IMR-90 (cell line): ENCODE measurements around the gene CREB3L1. TPM values are rescaled to one million over a fixed set of nuclear protein-coding genes. Genes with fewer than 3 reads are reported as not detected.

ENCODE experiments used
- ATAC-seq: fragments of 200-7000 bp; cut with Tn5 transposase; 2 replicates; pipeline ENCODE4 v1.9.1; 2020; ENCODE audit warnings: low read depth, mild to moderate bottlenecking, moderate library complexity
- BruUV-seq: library from RNA; stranded (reverse); fragments of 400-500 nt; replicated peaks from 2 replicates; lab custom pipeline; 2021; lab: Mats Ljungman, UMichigan
- CTCF ChIA-PET: fragments of 300-600 bp; formaldehyde crosslinking; extraction: SDS; loops from one replicate; lab custom pipeline; 2021; ENCODE audit warnings: antibody characterized with exemption; lab: Yijun Ruan, JAX
- POLR2A ChIA-PET: fragments of 300-600 bp; sonication (Branson Sonifier 250); formaldehyde crosslinking; loops from one replicate; lab custom pipeline; 2022; ENCODE audit warnings: antibody characterized with exemption; ENCODE audit not compliant: unreplicated experiment; lab: Charles Lee
- DNase-seq: peaks from one replicate; pipeline ENCODE4 v3.0.0; 2013
- H2AFZ ChIP-seq: replicated peaks from 2 replicates; pipeline ENCODE3; 2013; ENCODE audit warnings: low read length, mild to moderate bottlenecking; ENCODE audit not compliant: poor library complexity
- H2AK5ac ChIP-seq: 2 replicates; pipeline ENCODE4 v1.6.1; 2013; ENCODE audit warnings: low read depth, low read length, inconsistent platforms
- H2AK9ac ChIP-seq: replicated peaks from 2 replicates; pipeline ENCODE3; 2013; ENCODE audit warnings: mild to moderate bottlenecking, low read depth, low read length, moderate library complexity; ENCODE audit not compliant: poor library complexity
- H2BK120ac ChIP-seq: 2 replicates; pipeline ENCODE4 v1.6.1; 2013; ENCODE audit warnings: low read depth, low read length, inconsistent platforms
- H2BK15ac ChIP-seq: 3 replicates; pipeline ENCODE4 v1.6.1; 2013; ENCODE audit warnings: low read depth, low read length, inconsistent platforms
- H2BK20ac ChIP-seq: 2 replicates; pipeline ENCODE4 v1.6.1; 2013; ENCODE audit warnings: low read depth, mild to moderate bottlenecking, inconsistent platforms, low read length, moderate library complexity
- H2BK5ac ChIP-seq: 2 replicates; pipeline ENCODE4 v1.6.1; 2013; ENCODE audit warnings: mild to moderate bottlenecking, low read depth, low read length, inconsistent platforms; ENCODE audit not compliant: poor library complexity, severe bottlenecking
- H3K14ac ChIP-seq: replicated peaks from 2 replicates; pipeline ENCODE4 v1.6.1; 2013; ENCODE audit warnings: low read depth, low read length, inconsistent platforms
- H3K18ac ChIP-seq: 2 replicates; pipeline ENCODE4 v1.6.1; 2013; ENCODE audit warnings: low read depth, low read length, control low read depth
- H3K23ac ChIP-seq: 2 replicates; pipeline ENCODE4 v1.6.1; 2013; ENCODE audit warnings: low read depth, low read length, inconsistent platforms
- H3K27ac ChIP-seq: 2 replicates; pipeline ENCODE4 v1.5.1; 2013; ENCODE audit warnings: mild to moderate bottlenecking, control low read depth, low read length; ENCODE audit not compliant: insufficient read depth
- H3K27me3 ChIP-seq: 2 replicates; pipeline ENCODE4 v1.6.1; 2013; ENCODE audit warnings: low read length; ENCODE audit not compliant: control insufficient read depth, insufficient read depth
- H3K36me3 ChIP-seq: 2 replicates; pipeline ENCODE4 v1.6.1; 2013; ENCODE audit warnings: low read length, mixed read lengths; ENCODE audit not compliant: control insufficient read depth, insufficient read depth
- H3K4ac ChIP-seq: 2 replicates; pipeline ENCODE4 v1.6.1; 2013; ENCODE audit warnings: low read depth, low read length, inconsistent platforms
- H3K4me1 ChIP-seq: 2 replicates; pipeline ENCODE4 v1.6.1; 2013; ENCODE audit warnings: low read length, mixed read lengths; ENCODE audit not compliant: control insufficient read depth, insufficient read depth
- H3K4me2 ChIP-seq: 2 replicates; pipeline ENCODE4 v1.6.1; 2013; ENCODE audit warnings: low read depth, mild to moderate bottlenecking, control low read depth, low read length, moderate library complexity
- H3K4me3 ChIP-seq: 2 replicates; pipeline ENCODE4 v1.5.1; 2013; ENCODE audit warnings: low read depth, mild to moderate bottlenecking, control low read depth, low read length, moderate library complexity; ENCODE audit not compliant: insufficient read depth
- H3K56ac ChIP-seq: 2 replicates; pipeline ENCODE4 v1.6.1; 2013; ENCODE audit warnings: low read length, inconsistent platforms; ENCODE audit not compliant: insufficient read depth; ENCODE audit errors: extremely low read depth
- H3K79me1 ChIP-seq, 2 experiments: 2 replicates each; pipeline ENCODE4 v1.6.1; 2013; ENCODE audit warnings: low read length in 2 of 2, inconsistent platforms in 1 of 2, low read depth in 1 of 2
- H3K9ac ChIP-seq: 2 replicates; pipeline ENCODE4 v1.6.1; 2013; ENCODE audit warnings: low read depth, low read length, control low read depth
- H3K9me1 ChIP-seq: 2 replicates; pipeline ENCODE4 v1.6.1; 2013; ENCODE audit warnings: low read length, inconsistent platforms; ENCODE audit not compliant: insufficient read depth
- H3K9me3 ChIP-seq: 2 replicates; pipeline ENCODE4 v1.6.1; 2013; ENCODE audit warnings: low read length; ENCODE audit not compliant: control insufficient read depth, insufficient read depth
- H4K20me1 ChIP-seq: 2 replicates; pipeline ENCODE4 v1.6.1; 2013; ENCODE audit warnings: low read length, inconsistent platforms; ENCODE audit not compliant: insufficient read depth
- H4K5ac ChIP-seq: 2 replicates; pipeline ENCODE4 v1.6.1; 2013; ENCODE audit warnings: mild to moderate bottlenecking, low read depth, low read length, control low read depth
- H4K8ac ChIP-seq, 2 experiments: 2 replicates each; pipeline ENCODE4 v1.6.1; 2013; ENCODE audit warnings: low read depth in 2 of 2, low read length in 2 of 2, control low read depth in 1 of 2, inconsistent platforms in 1 of 2
- H4K91ac ChIP-seq: 2 replicates; pipeline ENCODE4 v1.6.1; 2013; ENCODE audit warnings: low read depth, low read length, inconsistent platforms; ENCODE audit not compliant: insufficient read depth
- CHD1 ChIP-seq: IDR thresholded peaks from 2 replicates; pipeline ENCODE4 v1.6.1; 2012; ENCODE audit warnings: low read depth, low read length, improper control_type of control experiment
- MAFK ChIP-seq: IDR thresholded peaks from 2 replicates; pipeline ENCODE4 v1.6.1; 2012; ENCODE audit warnings: low read depth, low read length, improper control_type of control experiment
- MAZ ChIP-seq: IDR thresholded peaks from 2 replicates; pipeline ENCODE4 v1.6.1; 2012; ENCODE audit warnings: low read depth, mild to moderate bottlenecking, low read length, improper control_type of control experiment, moderate library complexity, borderline replicate concordance
- POLR2A ChIP-seq: IDR thresholded peaks from 2 replicates; pipeline ENCODE4 v1.6.1; 2012; ENCODE audit warnings: mild to moderate bottlenecking, low read depth, low read length
- RFX5 ChIP-seq: IDR thresholded peaks from 2 replicates; pipeline ENCODE4 v1.8.0; 2012; ENCODE audit warnings: low read depth, mild to moderate bottlenecking, low read length, moderate library complexity
- SMC3 ChIP-seq: fragments of 150-350 bp; IDR thresholded peaks from 2 replicates; pipeline ENCODE4 v1.6.1; 2016; ENCODE audit warnings: low read depth, mild to moderate bottlenecking, antibody characterized with exemption, low read length, moderate library complexity
- whole genome bisulfite sequencing, 2 experiments: methylation state at CpG; one replicate each; pipeline versions ENCODE4 v1.1.5 to v1.1.7; 2013; ENCODE audit warnings: missing lambda C conversion rate in 2 of 2; ENCODE audit not compliant: insufficient read length in 1 of 2; ENCODE audit errors: extremely low coverage in 2 of 2; 5-methylcytosine and 5-hydroxymethylcytosine counted together
- dilution Hi-C: fragments of 300-500 bp; cut with HindIII; formaldehyde crosslinking; loops from one replicate; pipeline ENCODE4 v1.14.3; 2018; ENCODE audit warnings: low sequenced_read_pairs; ENCODE audit not compliant: unreplicated experiment
- in situ Hi-C: fragments of 300-500 bp; cut with MboI; formaldehyde crosslinking; loops from 3 replicates; pipeline ENCODE4 v1.14.3; 2019; ENCODE audit warnings: low sequenced_read_pairs, inconsistent platforms, mixed read lengths
- intact Hi-C: fragments of 100-400 bp; cut with micrococcal nuclease; formaldehyde crosslinking; loops from 2 replicates; pipeline ENCODE4 v1.10.0; 2022
- polyA plus RNA-seq, 3 experiments: library from polyadenylated mRNA; depleted of rRNA; stranded (reverse); fragments of >200 nt; gene quantifications; 2 replicates each; pipeline ENCODE4 v1.2.3, GENCODE V29; 2012; ENCODE audit warnings: low replicate concordance in 1 of 3
- total RNA-seq: library from RNA; depleted of rRNA; stranded (reverse); fragments of >200 nt; gene quantifications from 2 replicates; pipeline ENCODE4 v1.2.3, GENCODE V29; 2012
- TF ChIP-seq, protein P1 (sequence below): conservative IDR thresholded peaks from 2 replicates; pipeline ENCODE4 v1.5.1; 2012; ENCODE audit warnings: mild to moderate bottlenecking, low read depth, low read length, improper control_type of control experiment

Gene CREB3L1
- total and polyA plus RNA-seq, 2 of the 4 experiments (the other 2 are of a cell fraction) = 8.1 to 82.3 TPM

DNA sequence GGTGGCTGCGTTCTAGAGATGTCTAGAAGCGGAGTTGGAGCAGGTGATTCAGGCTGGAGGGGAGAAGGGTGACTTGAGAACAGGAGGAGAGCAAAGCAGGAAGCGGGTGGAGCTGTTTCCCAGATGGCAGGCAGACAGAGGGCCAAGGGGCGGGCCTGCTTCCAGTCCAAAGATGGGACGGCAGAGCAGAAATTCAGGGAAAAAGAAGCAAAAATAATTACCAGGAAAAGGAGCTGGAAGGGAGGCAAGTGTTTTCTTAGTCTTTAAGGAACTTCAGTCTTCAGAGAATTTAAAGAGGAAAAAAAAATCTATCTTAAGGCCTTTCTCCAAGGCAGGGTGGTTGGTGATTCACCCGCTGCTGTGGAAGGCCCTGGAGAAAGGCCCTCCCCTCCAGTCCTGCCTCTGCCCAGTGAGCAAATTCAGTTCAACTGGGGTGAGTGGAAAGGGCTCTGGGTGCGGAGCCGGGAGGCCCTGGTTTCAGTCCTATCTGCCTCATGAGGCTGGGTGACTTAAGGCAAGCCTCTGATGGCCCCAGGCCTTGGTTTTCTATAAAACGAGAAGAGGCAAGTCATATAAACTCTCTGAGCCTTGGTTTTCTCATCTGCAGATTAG, 4.5 kb upstream of the CREB3L1 start:
- DNase-seq (peak; percentile 76), ATAC-seq (peak; percentile 58)
- H2BK5ac ChIP-seq = peak overlapping the region; percentile 74
- H3K9ac ChIP-seq = 0 out of 2 replicates have a peak overlapping the region, but pooled peaks have one; percentile 1
- peak overlapping the region; percentile 68 for H4K5ac ChIP-seq
- TF ChIP-seq RFX5 = no peak
- TF ChIP-seq MAFK = no peak
- no peak for TF ChIP-seq CHD1
- 0 out of 2 replicates have a peak, but pooled peaks have one; percentile 1 for TF ChIP-seq SMC3
- TF ChIP-seq MAZ = no peak
- TF ChIP-seq, protein P1, sequence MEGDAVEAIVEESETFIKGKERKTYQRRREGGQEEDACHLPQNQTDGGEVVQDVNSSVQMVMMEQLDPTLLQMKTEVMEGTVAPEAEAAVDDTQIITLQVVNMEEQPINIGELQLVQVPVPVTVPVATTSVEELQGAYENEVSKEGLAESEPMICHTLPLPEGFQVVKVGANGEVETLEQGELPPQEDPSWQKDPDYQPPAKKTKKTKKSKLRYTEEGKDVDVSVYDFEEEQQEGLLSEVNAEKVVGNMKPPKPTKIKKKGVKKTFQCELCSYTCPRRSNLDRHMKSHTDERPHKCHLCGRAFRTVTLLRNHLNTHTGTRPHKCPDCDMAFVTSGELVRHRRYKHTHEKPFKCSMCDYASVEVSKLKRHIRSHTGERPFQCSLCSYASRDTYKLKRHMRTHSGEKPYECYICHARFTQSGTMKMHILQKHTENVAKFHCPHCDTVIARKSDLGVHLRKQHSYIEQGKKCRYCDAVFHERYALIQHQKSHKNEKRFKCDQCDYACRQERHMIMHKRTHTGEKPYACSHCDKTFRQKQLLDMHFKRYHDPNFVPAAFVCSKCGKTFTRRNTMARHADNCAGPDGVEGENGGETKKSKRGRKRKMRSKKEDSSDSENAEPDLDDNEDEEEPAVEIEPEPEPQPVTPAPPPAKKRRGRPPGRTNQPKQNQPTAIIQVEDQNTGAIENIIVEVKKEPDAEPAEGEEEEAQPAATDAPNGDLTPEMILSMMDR = no peak
- TF ChIP-seq POLR2A = no peak
- H3K56ac ChIP-seq = 0 out of 2 replicates have a peak overlapping the region, but pooled peaks have one; percentile 27
- peaks cover 21% of the 10 kb centered on the region for H3K9me1 ChIP-seq
- H3K27me3 ChIP-seq = no peaks in the 10 kb centered on the region
- CTCF ChIA-PET = interaction anchor here (1.2 to 1.3 kb wide), 2 partner anchors 12 to 22 kb away, joined by 3 read pairs; no protein-coding TSS in a partner anchor
- peaks cover 24% of the 10 kb centered on the region for H3K4me1 ChIP-seq
- H4K91ac ChIP-seq = peak overlapping the region; percentile 46
- H3K14ac ChIP-seq = peak overlapping the region; percentile 44
- no peaks in the 10 kb centered on the region for H3K36me3 ChIP-seq
- BruUV-seq = no TSS peak
- H4K8ac ChIP-seq = peak overlapping the region; percentile 75 to 89
- peak overlapping the region; percentile 59 for H2BK120ac ChIP-seq
- H3K18ac ChIP-seq = peak overlapping the region; percentile 19
- H2BK20ac ChIP-seq = peak overlapping the region; percentile 63
- H3K79me1 ChIP-seq = peaks cover 0 to 13% of the 10 kb centered on the region in 2 experiments; a peak in 2 of 4 replicates
- peak overlapping the region; percentile 40; the same call in 2 of the 3 replicates for H2BK15ac ChIP-seq
- WGBS, 2 experiments = 45% methylated on average over 3 of the region's 9 CpGs; no CpG with 5 or more reads in 1 of the 2 experiments
- POLR2A ChIA-PET = interaction anchor here (0.6 to 1.0 kb wide), 3 partner anchors 23 to 37 kb away, joined by 3 to 5 read pairs (median 4); no protein-coding TSS in a partner anchor
- peak overlapping the region; percentile 77; the same call in 1 of the 2 replicates for H2AK5ac ChIP-seq
- H4K20me1 ChIP-seq = no peaks in the 10 kb centered on the region; the same call in 1 of the 2 replicates
- peak overlapping the region; percentile 59 for H3K27ac ChIP-seq
- no peak overlapping the region for H2AK9ac ChIP-seq
- in situ Hi-C loops = no loop called here
- no peaks in the 10 kb centered on the region for H3K9me3 ChIP-seq
- dilution Hi-C loops = no loop called here
- H3K4me2 ChIP-seq = no peak overlapping the region
- H3K4me3 ChIP-seq = no peak overlapping the region
- peak overlapping the region; percentile 68 for H3K4ac ChIP-seq
- peak overlapping the region; percentile 26; the same call in 1 of the 2 replicates for H3K23ac ChIP-seq
- intact Hi-C loops = no loop called here
- H2AFZ ChIP-seq = peak overlapping the region; percentile 75
